NCI-H524 (cell line): Measurements from ENCODE around the gene TMUB2.
A peak's percentile ranks its signal among the peaks of the same experiment; 100 is the strongest.
"Not testable (repeated sequence)": the region's sequence is repeated elsewhere in the genome, so short reads cannot be mapped to it uniquely, and the experiment has no call there.

Source experiments
- DNase-seq, 2 experiments: peaks; one replicate each; lab custom pipeline; 2025; lab: John Stamatoyannopoulos, UW

TMUB2 gene

GRCh38 chr17:44186307-44187130 lies at the start of gene TMUB2:
Gene TMUB2, plus strand, starts transcription at chr17:44186972. Its CDS starts 737 bp downstream, at chr17:44187709.
- DNase-seq: peak; percentile 99 to 100

DNA sequence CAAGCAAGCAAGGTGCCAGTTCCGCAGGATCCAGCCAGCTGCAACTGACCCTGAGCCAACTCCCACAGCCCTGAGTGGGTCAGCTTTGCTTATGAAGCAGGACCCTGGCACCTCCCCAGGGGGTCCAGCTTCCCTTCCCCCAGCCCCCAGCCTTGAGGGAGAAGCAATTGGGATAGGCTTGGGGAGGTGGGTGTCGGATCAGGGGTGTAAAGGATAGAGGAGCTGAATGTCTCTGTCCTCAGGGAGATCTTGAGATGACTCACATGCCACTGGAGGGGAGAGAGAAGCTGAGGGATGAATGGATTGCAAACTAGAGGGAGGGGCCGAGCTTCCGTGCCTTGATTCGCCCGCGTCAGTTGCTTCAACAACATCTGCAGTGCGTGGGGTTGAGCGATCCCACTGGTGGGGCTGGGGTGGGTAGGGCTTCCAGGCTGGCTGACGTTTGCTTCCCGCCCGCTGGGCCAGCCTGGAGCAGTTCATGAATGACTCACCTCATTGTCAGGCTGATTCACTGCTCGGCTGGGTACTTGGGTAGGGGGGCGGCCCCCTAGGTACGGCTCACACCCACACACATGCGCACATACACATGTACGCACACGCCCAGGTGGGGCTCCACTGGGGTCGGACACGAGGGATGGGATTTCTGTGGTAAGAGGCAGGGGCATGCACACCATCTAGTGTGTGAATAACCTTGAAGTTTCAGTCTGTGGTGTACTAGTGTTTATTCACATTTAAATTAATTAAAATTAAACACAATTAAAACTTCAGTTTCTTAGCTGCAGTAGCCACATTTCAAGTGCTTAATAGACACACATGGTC lies 48.7 kb upstream of the TMUB2 start:
- DNase-seq: peak in 1 of 2 experiments; percentile 27

DNA sequence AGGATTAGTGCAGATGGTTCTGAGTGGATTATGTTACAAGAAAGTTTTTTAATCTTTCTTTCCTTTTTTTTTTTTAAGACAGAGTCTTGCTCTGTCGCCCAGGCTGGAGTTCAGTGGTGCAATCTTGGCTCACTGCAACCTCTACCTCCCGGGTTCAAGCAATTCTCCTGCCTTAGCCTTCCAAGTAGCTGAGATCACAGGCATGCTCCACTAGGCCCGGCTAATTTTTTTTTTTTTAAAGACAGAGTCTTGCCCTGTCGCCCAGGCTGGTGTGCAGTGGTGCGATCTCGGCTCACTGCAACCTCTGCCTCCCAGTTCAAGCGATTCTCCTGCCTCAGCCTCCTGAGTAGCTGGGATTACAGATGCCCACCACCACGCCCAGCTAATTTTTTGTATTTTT lies 42.9 kb upstream of the TMUB2 start:
- not testable (repeated sequence) for DNase-seq

- DNase-seq: no peak
These were observed 41.6 kb upstream of the TMUB2 start for GRCh38 chr17:44144966-44145739.

GRCh38 chr17:44146375-44147346 lies 40.1 kb upstream of the TMUB2 start:
- DNase-seq: no peak

GRCh38 chr17:44147812-44148211 lies 39.0 kb upstream of the TMUB2 start:
- DNase-seq: no peak

GRCh38 chr17:44149066-44149465 lies 37.7 kb upstream of the TMUB2 start:
- DNase-seq: not testable (repeated sequence)

DNA sequence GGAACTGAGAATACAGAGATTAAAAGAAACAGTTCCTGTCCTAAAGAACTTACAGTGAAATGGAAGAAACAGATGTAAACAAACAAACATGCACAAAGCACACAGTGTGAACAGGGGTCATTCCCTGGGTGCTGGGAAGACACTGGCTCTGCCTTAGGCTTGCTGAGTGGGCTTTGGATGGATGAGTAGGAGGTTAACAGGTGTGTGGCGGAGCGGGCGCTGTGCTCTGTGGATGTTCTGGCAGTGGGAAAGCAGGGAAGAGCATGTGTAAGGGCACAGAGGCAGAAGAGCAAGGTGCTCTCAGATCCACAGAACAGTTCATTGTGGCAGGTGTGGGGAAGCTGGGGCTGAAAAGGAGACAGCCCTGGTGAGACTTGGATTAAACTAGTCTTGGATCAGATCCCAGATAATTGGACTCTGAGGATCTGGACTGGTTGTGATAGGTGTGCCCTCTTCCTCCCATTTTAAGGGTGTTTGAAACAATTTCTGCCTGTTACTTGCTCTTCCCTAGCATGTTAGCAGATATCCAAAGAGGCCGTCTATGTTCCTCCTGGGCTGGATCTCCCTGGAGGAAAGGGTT lies 36.9 kb upstream of the TMUB2 start:
- no peak for DNase-seq

DNA sequence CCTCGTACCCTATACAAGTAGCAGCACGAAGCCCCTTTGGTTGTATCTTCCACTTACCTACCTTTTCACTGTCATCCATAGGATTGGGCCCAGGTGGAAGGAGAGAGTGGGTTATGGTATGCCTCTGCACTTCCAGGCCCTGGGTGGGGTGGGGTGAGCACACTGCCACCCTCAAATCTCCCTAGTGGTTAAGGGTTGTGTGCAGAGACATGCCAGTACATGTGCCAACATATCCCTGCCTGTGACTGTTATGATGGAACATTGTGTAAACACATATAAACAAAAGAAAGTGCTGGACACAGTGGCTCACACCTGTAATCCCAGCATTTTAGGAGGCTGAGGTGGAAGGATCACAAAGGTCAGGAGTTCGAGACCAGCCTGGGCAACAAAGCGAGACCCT lies 33.9 kb upstream of the TMUB2 start:
- no peak for DNase-seq

- DNase-seq: peak; percentile 93 to 97
These were observed 31.3 kb upstream of the TMUB2 start for GRCh38 chr17:44155488-44155887.

DNA sequence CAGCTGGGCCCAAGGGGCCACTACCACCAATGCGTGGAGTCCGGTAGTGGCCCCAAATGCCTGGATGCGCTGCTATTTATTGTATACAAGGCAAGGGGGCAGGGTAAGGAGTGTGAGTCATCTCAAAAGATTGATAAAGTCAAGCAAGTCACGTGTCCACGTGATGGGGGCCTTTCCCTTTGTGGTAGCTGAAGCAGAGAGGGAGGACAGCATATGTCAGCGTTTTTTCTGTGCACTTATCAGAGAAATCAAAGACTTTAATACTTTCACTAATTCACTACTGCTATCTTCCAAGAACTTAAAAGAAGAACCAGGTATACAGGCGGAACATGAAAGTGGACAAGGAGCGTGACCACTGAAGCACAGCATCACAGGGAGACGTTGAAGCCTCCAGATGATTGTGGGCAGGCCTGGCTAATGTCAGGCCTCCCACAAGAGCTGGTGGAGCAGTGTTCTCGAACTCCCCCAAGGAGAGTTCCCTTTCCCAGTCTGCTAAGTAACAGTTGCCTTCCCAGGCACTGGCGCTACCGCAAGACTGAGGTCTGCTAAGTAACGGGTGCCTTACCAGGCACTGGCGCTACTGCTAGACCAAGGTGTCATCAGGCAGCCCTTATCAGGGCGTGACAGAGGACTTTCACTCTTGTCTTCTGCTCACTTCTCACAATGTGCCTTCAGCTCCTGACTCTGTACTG lies 27.1 kb upstream of the TMUB2 start:
- no peak for DNase-seq

- no peak for DNase-seq
These were observed 22.3 kb upstream of the TMUB2 start for GRCh38 chr17:44164476-44164875.

DNA sequence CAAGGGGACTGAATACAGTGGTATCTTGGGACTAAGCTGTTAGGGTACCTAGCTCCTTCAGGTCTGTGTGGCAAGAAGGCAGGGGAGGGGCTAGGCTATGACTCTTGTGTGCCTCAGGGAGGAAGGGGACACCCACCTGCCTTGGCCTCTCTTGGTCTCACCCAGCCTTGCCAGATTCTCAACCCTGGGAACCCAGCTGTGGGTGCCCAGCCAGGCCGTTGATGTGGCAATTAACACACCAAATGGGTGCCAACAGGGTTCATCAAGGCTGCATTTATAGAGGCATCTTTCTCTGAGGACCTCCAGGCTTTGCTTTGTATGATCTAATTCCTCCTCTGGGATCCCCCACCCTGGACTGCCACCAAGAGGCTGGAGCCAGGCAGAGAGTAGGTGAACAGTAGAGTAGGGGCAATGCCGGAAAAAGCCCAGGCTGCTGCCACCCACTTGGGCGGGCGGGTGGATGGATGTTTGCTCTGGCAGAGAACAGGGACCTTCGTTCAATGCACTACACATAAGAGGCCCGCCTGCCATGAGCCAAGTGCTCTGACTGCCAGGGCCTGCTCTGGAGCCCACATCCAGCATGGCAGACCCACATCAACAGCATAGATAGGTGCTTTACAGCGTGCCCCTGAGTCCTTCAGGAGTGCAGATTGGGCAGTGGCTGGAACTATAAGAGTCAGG lies 19.5 kb upstream of the TMUB2 start:
- DNase-seq: no peak

- no peak for DNase-seq
These were observed 16.7 kb upstream of the TMUB2 start for GRCh38 chr17:44170135-44170498.

GRCh38 chr17:44170499-44171201 lies 16.1 kb upstream of the TMUB2 start, which contains the start of gene ASB16:
Gene ASB16, plus strand, starts transcription at chr17:44170704. Its CDS starts 86 bp downstream, at chr17:44170790.
- DNase-seq: no peak

DNA sequence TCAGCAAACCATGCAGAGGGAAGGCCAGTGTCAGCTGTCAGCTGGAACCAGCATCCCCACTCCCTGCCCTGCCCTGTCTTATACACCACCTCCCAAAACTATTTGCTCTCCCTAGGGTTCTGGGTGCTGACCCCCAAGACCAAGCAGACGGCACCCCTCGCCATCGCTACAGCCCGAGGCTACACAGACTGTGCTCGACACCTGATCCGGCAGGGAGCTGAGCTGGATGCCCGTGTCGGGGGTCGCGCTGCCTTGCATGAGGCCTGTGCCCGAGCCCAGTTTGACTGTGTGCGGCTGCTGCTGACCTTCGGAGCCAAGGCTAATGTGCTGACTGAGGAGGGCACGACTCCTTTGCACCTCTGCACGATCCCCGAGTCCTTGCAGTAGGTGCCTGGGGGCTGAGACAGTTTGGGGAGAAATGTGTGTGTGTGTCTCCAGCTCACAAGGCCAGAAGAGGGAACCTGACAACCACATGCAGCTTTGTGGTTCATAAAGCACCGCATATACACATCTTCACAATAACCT lies 14.8 kb upstream of the TMUB2 start:
- DNase-seq: no peak

DNA sequence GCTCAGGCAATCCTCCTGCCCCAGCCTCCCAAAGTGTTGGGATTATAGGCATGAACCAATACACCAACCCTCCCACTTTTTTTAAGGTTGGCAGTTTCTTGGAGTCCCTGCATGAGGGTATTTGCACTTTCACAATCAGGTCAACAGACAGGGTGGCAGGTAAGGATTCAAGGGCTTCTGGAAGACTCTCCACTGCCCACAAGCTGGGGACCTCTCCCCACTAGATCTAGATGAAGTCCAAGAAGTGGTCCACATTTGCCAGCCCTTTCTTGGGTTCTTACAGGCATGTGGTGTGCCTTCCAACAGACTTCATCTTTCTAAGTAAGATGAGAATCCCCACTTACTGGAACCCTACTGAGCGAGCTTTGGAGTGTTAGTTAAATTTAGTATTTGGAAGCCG lies 12.3 kb upstream of the TMUB2 start:
- DNase-seq: no peak

DNA sequence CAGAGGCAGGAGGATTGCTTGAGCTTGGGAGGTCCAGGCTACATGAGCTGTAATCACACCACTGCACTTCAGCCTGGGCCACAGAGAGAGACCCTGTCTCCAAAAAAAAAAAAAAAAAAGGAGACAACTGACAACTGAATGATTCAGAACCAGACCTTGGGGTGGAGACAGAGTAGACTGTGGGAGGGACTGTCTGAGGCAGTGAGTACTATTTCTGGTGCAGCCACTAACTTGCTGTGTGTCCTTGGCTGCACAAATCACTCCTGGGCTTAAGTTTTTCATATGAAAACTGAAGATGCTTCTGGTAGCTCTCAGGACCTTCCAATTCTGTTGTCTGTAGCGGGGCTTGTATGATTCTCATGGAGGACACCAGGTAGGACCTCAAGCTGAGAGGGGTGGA lies 10.5 kb upstream of the TMUB2 start:
- no peak for DNase-seq
